ENCODE data around the gene GALNT18.

DNA sequence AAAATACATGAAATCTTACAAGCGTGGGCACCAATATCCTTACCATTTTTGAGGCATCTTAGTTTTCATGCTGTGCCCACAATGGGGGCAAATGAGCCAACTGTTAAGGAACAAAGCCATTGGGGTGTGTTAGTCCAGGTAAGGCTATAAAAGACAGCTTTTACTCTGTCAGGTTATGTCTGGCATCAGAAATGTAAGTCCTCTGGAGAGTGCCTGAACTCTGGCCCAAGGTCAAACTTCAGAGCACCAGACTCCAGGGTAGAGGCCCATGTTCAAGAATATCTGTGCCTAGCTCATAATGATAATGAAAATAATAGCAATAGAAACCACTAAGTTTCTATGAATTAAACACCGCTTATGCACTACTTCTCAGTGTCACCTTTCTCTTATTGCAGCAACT lies 374.2 kb downstream of the GALNT18 start:
- TF ChIP-seq, protein P1, sequence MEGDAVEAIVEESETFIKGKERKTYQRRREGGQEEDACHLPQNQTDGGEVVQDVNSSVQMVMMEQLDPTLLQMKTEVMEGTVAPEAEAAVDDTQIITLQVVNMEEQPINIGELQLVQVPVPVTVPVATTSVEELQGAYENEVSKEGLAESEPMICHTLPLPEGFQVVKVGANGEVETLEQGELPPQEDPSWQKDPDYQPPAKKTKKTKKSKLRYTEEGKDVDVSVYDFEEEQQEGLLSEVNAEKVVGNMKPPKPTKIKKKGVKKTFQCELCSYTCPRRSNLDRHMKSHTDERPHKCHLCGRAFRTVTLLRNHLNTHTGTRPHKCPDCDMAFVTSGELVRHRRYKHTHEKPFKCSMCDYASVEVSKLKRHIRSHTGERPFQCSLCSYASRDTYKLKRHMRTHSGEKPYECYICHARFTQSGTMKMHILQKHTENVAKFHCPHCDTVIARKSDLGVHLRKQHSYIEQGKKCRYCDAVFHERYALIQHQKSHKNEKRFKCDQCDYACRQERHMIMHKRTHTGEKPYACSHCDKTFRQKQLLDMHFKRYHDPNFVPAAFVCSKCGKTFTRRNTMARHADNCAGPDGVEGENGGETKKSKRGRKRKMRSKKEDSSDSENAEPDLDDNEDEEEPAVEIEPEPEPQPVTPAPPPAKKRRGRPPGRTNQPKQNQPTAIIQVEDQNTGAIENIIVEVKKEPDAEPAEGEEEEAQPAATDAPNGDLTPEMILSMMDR (IDR thresholded peaks at IDR 0.05) = no peak
- no peak for TF ChIP-seq POLR2A (IDR thresholded peaks at IDR 0.05)

Data from prostate gland (tissue), 2 donors.